ENCODE measurements around the gene CLDN9.

- TF ChIP-seq TAF1 (IDR thresholded peaks at IDR 0.05; ENCODE audit: low read depth) (no peak), CTCF (IDR thresholded peaks at IDR 0.05; ENCODE audit: poor library complexity, severe bottlenecking) (no peak), RAD21 (conservative IDR thresholded peaks at IDR 0.05) (no peak), EZH2 (IDR thresholded peaks at IDR 0.05; ENCODE audit: borderline replicate concordance, insufficient read depth, low read length, poor library complexity, severe bottlenecking) (no peak), REST (IDR thresholded peaks at IDR 0.05; ENCODE audit: borderline replicate concordance) (no peak), MXI1 (conservative IDR thresholded peaks at IDR 0.05; ENCODE audit: poor library complexity, severe bottlenecking) (peak; percentile 97)
Measured at GRCh38 chr16:2980227-2981176, 32.2 kb upstream of the CLDN9 start, which contains the start of gene PKMYT1.

All from neural cell (in vitro differentiated cells).